NT2/D1 (cell line): ENCODE results near the gene TCN2.

Experiments used
- DNase-seq: peaks from one replicate; pipeline ENCODE4 v3.0.0-alpha.2; 2011; ENCODE audit warnings: low read depth, low spot score
- H3K27me3 ChIP-seq: 2 replicates; pipeline ENCODE4 v1.6.0; 2011; ENCODE audit warnings: mild to moderate bottlenecking; ENCODE audit not compliant: insufficient read length, insufficient read depth
- H3K36me3 ChIP-seq: 2 replicates; pipeline ENCODE4 v1.6.1; 2011; ENCODE audit warnings: mild to moderate bottlenecking, low read length, mixed read lengths; ENCODE audit not compliant: insufficient read depth, insufficient read length
- H3K4me1 ChIP-seq: 2 replicates; pipeline ENCODE4 v1.5.1; 2011; ENCODE audit not compliant: insufficient read depth, insufficient read length
- H3K4me3 ChIP-seq: 2 replicates; pipeline ENCODE4 v1.5.1; 2011; ENCODE audit warnings: low read depth; ENCODE audit not compliant: insufficient read length
- H3K9ac ChIP-seq: 2 replicates; pipeline ENCODE4 v1.6.0; 2011; ENCODE audit warnings: low read depth; ENCODE audit not compliant: insufficient read length
- H3K9me3 ChIP-seq: 2 replicates; pipeline ENCODE4 v1.5.1; 2011; ENCODE audit warnings: mild to moderate bottlenecking, low read length; ENCODE audit not compliant: insufficient read depth
- SUZ12 ChIP-seq: IDR thresholded peaks from 2 replicates; pipeline ENCODE4 v1.6.1; 2011; ENCODE audit not compliant: insufficient read length, insufficient read depth; ENCODE audit errors: extremely low read depth
- YY1 ChIP-seq: IDR thresholded peaks from 2 replicates; pipeline ENCODE4 v1.6.1; 2011; ENCODE audit not compliant: insufficient read length, insufficient read depth
- ZNF274 ChIP-seq: IDR thresholded peaks from 2 replicates; pipeline ENCODE4 v1.6.1; 2011; ENCODE audit warnings: mild to moderate bottlenecking, low read depth, low read length

TCN2 gene

GRCh38 chr22:30572840-30573593 lies 34.0 kb upstream of the TCN2 start:
- no peak for DNase-seq
- Histone ChIP-seq H3K9ac (no peak overlapping the region), H3K4me1 (peaks cover 11% of the 10 kb centered on the region), H3K9me3 (no peaks in the 10 kb centered on the region), H3K36me3 (peaks cover 27% of the 10 kb centered on the region), H3K4me3 (no peak overlapping the region), H3K27me3 (peaks cover 9% of the 10 kb centered on the region)
- no peak for TF ChIP-seq SUZ12
- no peak for TF ChIP-seq YY1
- TF ChIP-seq ZNF274, result no peak

GRCh38 chr22:30573594-30574094 lies 33.3 kb upstream of the TCN2 start:
- H3K9me3 ChIP-seq, result no peaks in the 10 kb centered on the region
- H3K4me3 ChIP-seq, result peak overlapping the region; percentile 32
- H3K27me3 ChIP-seq, result peaks cover 9% of the 10 kb centered on the region
- H3K9ac ChIP-seq, result peak overlapping the region; percentile 64
- H3K36me3 ChIP-seq, result peaks cover 33% of the 10 kb centered on the region
- DNase-seq, result no peak
- peaks cover 11% of the 10 kb centered on the region for H3K4me1 ChIP-seq
- TF ChIP-seq YY1, result no peak
- TF ChIP-seq ZNF274, result no peak
- no peak for TF ChIP-seq SUZ12

GRCh38 chr22:30574095-30574981 lies 32.6 kb upstream of the TCN2 start, which contains the start of gene GAL3ST1:
GAL3ST1 (minus strand) TSS chr22:30574665; CDS start chr22:30557392, 17,273 bp downstream.
- TF ChIP-seq SUZ12 (no peak), YY1 (no peak), ZNF274 (no peak)
- peak within 1 kb of the TSS; percentile 32 for H3K4me3 ChIP-seq
- H3K27me3 ChIP-seq, result peaks cover 9% of the 10 kb centered on the region
- H3K4me1 ChIP-seq, result peaks cover 11% of the 10 kb centered on the region
- DNase-seq, result no peak
- peak within 1 kb of the TSS; percentile 64 for H3K9ac ChIP-seq
- no peaks in the 10 kb centered on the region for H3K9me3 ChIP-seq
- peaks cover 40% of the 10 kb centered on the region for H3K36me3 ChIP-seq

- peaks cover 11% of the 10 kb centered on the region for H3K4me1 ChIP-seq
- no peaks in the 10 kb centered on the region for H3K9me3 ChIP-seq
- peaks cover 9% of the 10 kb centered on the region for H3K27me3 ChIP-seq
- no peak for TF ChIP-seq SUZ12
- TF ChIP-seq YY1, result no peak
- no peak for TF ChIP-seq ZNF274
- H3K9ac ChIP-seq, result peak overlapping the region; percentile 50
- peaks cover 48% of the 10 kb centered on the region for H3K36me3 ChIP-seq
- DNase-seq, result no peak
- no peak overlapping the region for H3K4me3 ChIP-seq
These were observed 31.8 kb upstream of the TCN2 start for GRCh38 chr22:30574997-30575671.

GRCh38 chr22:30575859-30576258 lies 31.1 kb upstream of the TCN2 start:
- Histone ChIP-seq H3K36me3 (peaks cover 55% of the 10 kb centered on the region), H3K9me3 (no peaks in the 10 kb centered on the region), H3K9ac (no peak overlapping the region), H3K27me3 (peaks cover 9% of the 10 kb centered on the region), H3K4me1 (peaks cover 11% of the 10 kb centered on the region), H3K4me3 (no peak overlapping the region)
- TF ChIP-seq SUZ12 (no peak), ZNF274 (no peak), YY1 (no peak)
- no peak for DNase-seq

GRCh38 chr22:30578481-30578880 lies 28.5 kb upstream of the TCN2 start:
- DNase-seq, result no peak
- Histone ChIP-seq H3K9ac (no peak overlapping the region), H3K9me3 (no peaks in the 10 kb centered on the region), H3K4me3 (no peak overlapping the region), H3K27me3 (peaks cover 8% of the 10 kb centered on the region), H3K36me3 (peaks cover 81% of the 10 kb centered on the region), H3K4me1 (peaks cover 9% of the 10 kb centered on the region)
- TF ChIP-seq YY1, result no peak
- no peak for TF ChIP-seq ZNF274
- TF ChIP-seq SUZ12, result no peak

GRCh38 chr22:30580896-30581295 lies 26.1 kb upstream of the TCN2 start:
- TF ChIP-seq ZNF274, result no peak
- TF ChIP-seq SUZ12, result no peak
- TF ChIP-seq YY1, result no peak
- Histone ChIP-seq H3K4me1 (peaks cover 8% of the 10 kb centered on the region), H3K9me3 (no peaks in the 10 kb centered on the region), H3K4me3 (no peak overlapping the region), H3K36me3 (peaks cover 97% of the 10 kb centered on the region), H3K27me3 (no peaks in the 10 kb centered on the region), H3K9ac (no peak overlapping the region)
- DNase-seq, result no peak
